Chondrocyte (in vitro differentiated cells): ENCODE measurements around the gene USP26. TPM values are rescaled to one million over a fixed set of nuclear protein-coding genes. Genes with fewer than 3 reads are reported as not detected.
A peak's percentile ranks its signal among the peaks of the same experiment; 100 is the strongest.
"Not testable (repeated sequence)": the region's sequence is repeated elsewhere in the genome, so short reads cannot be mapped to it uniquely, and the experiment has no call there.

Experiments
- DNase-seq: peaks from one replicate; pipeline ENCODE4 v3.0.0; 2021; ENCODE audit warnings: mixed read lengths, low spot score
- H3K27ac Mint-ChIP-seq: one replicate; pipeline ENCODE4 v1.8.0; 2021; ENCODE audit warnings: mild to moderate bottlenecking, moderate library complexity, mixed read lengths; ENCODE audit not compliant: unreplicated experiment
- H3K27me3 Mint-ChIP-seq: 2 replicates; pipeline ENCODE4 v1.8.0; 2021; ENCODE audit warnings: low read depth, mixed read lengths
- H3K36me3 Mint-ChIP-seq: 2 replicates; pipeline ENCODE4 v1.8.0; 2021; ENCODE audit warnings: low read depth, mixed read lengths
- H3K4me1 Mint-ChIP-seq: 2 replicates; pipeline ENCODE4 v1.8.0; 2021; ENCODE audit warnings: low read depth, mild to moderate bottlenecking, mixed read lengths
- H3K4me3 Mint-ChIP-seq: one replicate; pipeline ENCODE4 v1.8.0; 2021; ENCODE audit warnings: mild to moderate bottlenecking, moderate library complexity, mixed read lengths; ENCODE audit not compliant: unreplicated experiment
- H3K9me3 Mint-ChIP-seq: 2 replicates; pipeline ENCODE4 v1.8.0; 2021; ENCODE audit warnings: low read depth, mixed read lengths
- CTCF ChIP-seq: fragments of 200-600 bp; sonication (generic); IDR thresholded peaks from 2 replicates; pipeline ENCODE4 v1.5.0; 2021; ENCODE audit warnings: antibody characterized with exemption, mild to moderate bottlenecking, moderate library complexity
- total RNA-seq: library from RNA; stranded (reverse); gene quantifications from 3 replicates; pipeline ENCODE4 v1.2.1, GENCODE V29; 2021

The USP26 gene
- total RNA-seq, 1 donor from 2014 or later = 0.17 TPM

- TF ChIP-seq CTCF = no peak
- Mint-ChIP-seq H3K4me3 (no peak overlapping the region), H3K4me1 (peaks cover 18% of the 10 kb centered on the region), H3K27me3 (no peaks in the 10 kb centered on the region), H3K9me3 (no peaks in the 10 kb centered on the region), H3K27ac (no peak overlapping the region), H3K36me3 (no peaks in the 10 kb centered on the region)
- DNase-seq = no peak
Observed at GRCh38 chrX:133048751-133049150, 48.2 kb downstream of the USP26 start.

- H3K9me3 Mint-ChIP-seq = no peaks in the 10 kb centered on the region
- H3K4me1 Mint-ChIP-seq = no peaks in the 10 kb centered on the region
- no peak for DNase-seq
- H3K4me3 Mint-ChIP-seq = no peak overlapping the region
- H3K27me3 Mint-ChIP-seq = no peaks in the 10 kb centered on the region
- H3K36me3 Mint-ChIP-seq = no peaks in the 10 kb centered on the region
- H3K27ac Mint-ChIP-seq = no peak overlapping the region
- no peak for TF ChIP-seq CTCF
Observed at GRCh38 chrX:133046601-133047000, 50.3 kb downstream of the USP26 start.

GRCh38 chrX:133045986-133046385 is 50.9 kb downstream of the USP26 start:
- H3K9me3 Mint-ChIP-seq = no peaks in the 10 kb centered on the region
- TF ChIP-seq CTCF = peak; percentile 83
- H3K36me3 Mint-ChIP-seq = peaks cover 2% of the 10 kb centered on the region
- no peak for DNase-seq
- no peaks in the 10 kb centered on the region for H3K27me3 Mint-ChIP-seq
- no peaks in the 10 kb centered on the region for H3K4me1 Mint-ChIP-seq
- no peak overlapping the region for H3K27ac Mint-ChIP-seq
- no peak overlapping the region for H3K4me3 Mint-ChIP-seq

- H3K36me3 Mint-ChIP-seq = peaks cover 11% of the 10 kb centered on the region
- not testable (repeated sequence) for H3K4me1 Mint-ChIP-seq, H3K27ac Mint-ChIP-seq, H3K27me3 Mint-ChIP-seq, H3K4me3 Mint-ChIP-seq, DNase-seq
- peaks cover 13% of the 10 kb centered on the region for H3K9me3 Mint-ChIP-seq
Observed at GRCh38 chrX:133044145-133044786, 52.6 kb downstream of the USP26 start.

- no peaks in the 10 kb centered on the region for H3K4me1 Mint-ChIP-seq
- no peak overlapping the region for H3K4me3 Mint-ChIP-seq
- H3K27me3 Mint-ChIP-seq = peaks cover 13% of the 10 kb centered on the region
- DNase-seq = no peak
- peaks cover 30% of the 10 kb centered on the region for H3K9me3 Mint-ChIP-seq
- peaks cover 13% of the 10 kb centered on the region for H3K36me3 Mint-ChIP-seq
- H3K27ac Mint-ChIP-seq = no peak overlapping the region
- no peak for TF ChIP-seq CTCF
Observed at GRCh38 chrX:133042260-133042659, 54.6 kb downstream of the USP26 start.

GRCh38 chrX:133033010-133033409 is 63.9 kb downstream of the USP26 start:
- Mint-ChIP-seq H3K4me3 (no peak overlapping the region), H3K27ac (no peak overlapping the region), H3K27me3 (peaks cover 16% of the 10 kb centered on the region), H3K9me3 (peaks cover 10% of the 10 kb centered on the region), H3K36me3 (no peaks in the 10 kb centered on the region), H3K4me1 (no peaks in the 10 kb centered on the region)
- TF ChIP-seq CTCF = no peak
- DNase-seq = no peak
